ENCODE data around the gene UBE4B. TPM values are rescaled to one million over a fixed set of nuclear protein-coding genes. Genes with fewer than 3 reads are reported as not detected.

Gene UBE4B
- total RNA-seq, 1 donor: 73.1 TPM

GRCh38 chr1:10181154-10181553 lies 148.4 kb downstream of the UBE4B start:
- Histone ChIP-seq H2AFZ (ENCODE audit: low read length) (no peak overlapping the region), H3K27me3 (ENCODE audit: insufficient read depth, low read length) (no peaks in the 10 kb centered on the region), H3K9me3 (ENCODE audit: low read depth, low read length) (no peaks in the 10 kb centered on the region), H3K79me2 (ENCODE audit: insufficient read depth, low read length) (no peaks in the 10 kb centered on the region), H3K27ac (ENCODE audit: low read depth, low read length) (no peak overlapping the region), H3K4me1 (ENCODE audit: insufficient read depth, low read length) (no peaks in the 10 kb centered on the region), H3K36me3 (ENCODE audit: insufficient read depth, low read length) (peaks cover 20% of the 10 kb centered on the region), H4K20me1 (ENCODE audit: insufficient read depth, low read length) (no peaks in the 10 kb centered on the region), H3K4me2 (ENCODE audit: insufficient read depth, low read length) (no peak overlapping the region), H3K4me3 (ENCODE audit: insufficient read depth, low read length) (no peak overlapping the region)
- no peak for TF ChIP-seq CTCF (IDR thresholded peaks at IDR 0.05; ENCODE audit: extremely low read depth, low read depth, low read length)
- no peak for DNase-seq (ENCODE audit: insufficient read length, low spot score, missing footprints)

GRCh38 chr1:10185759-10186158 lies 153.0 kb downstream of the UBE4B start:
- Histone ChIP-seq H3K4me2 (ENCODE audit: insufficient read depth, low read length) (no peak overlapping the region), H3K27ac (ENCODE audit: low read depth, low read length) (no peak overlapping the region), H2AFZ (ENCODE audit: low read length) (no peak overlapping the region), H3K79me2 (ENCODE audit: insufficient read depth, low read length) (no peaks in the 10 kb centered on the region), H4K20me1 (ENCODE audit: insufficient read depth, low read length) (no peaks in the 10 kb centered on the region), H3K27me3 (ENCODE audit: insufficient read depth, low read length) (no peaks in the 10 kb centered on the region), H3K36me3 (ENCODE audit: insufficient read depth, low read length) (peaks cover 5% of the 10 kb centered on the region), H3K9me3 (ENCODE audit: low read depth, low read length) (no peaks in the 10 kb centered on the region), H3K4me3 (ENCODE audit: insufficient read depth, low read length) (no peak overlapping the region), H3K4me1 (ENCODE audit: insufficient read depth, low read length) (no peaks in the 10 kb centered on the region)
- DNase-seq (ENCODE audit: insufficient read length, low spot score, missing footprints): no peak
- TF ChIP-seq CTCF (IDR thresholded peaks at IDR 0.05; ENCODE audit: extremely low read depth, low read depth, low read length): no peak

GRCh38 chr1:10186331-10187025 lies 153.7 kb downstream of the UBE4B start:
- no peaks in the 10 kb centered on the region for H3K9me3 ChIP-seq (ENCODE audit: low read depth, low read length)
- no peak overlapping the region for H3K4me2 ChIP-seq (ENCODE audit: insufficient read depth, low read length)
- H3K79me2 ChIP-seq (ENCODE audit: insufficient read depth, low read length): no peaks in the 10 kb centered on the region
- TF ChIP-seq CTCF (IDR thresholded peaks at IDR 0.05; ENCODE audit: extremely low read depth, low read depth, low read length): no peak
- no peak overlapping the region for H2AFZ ChIP-seq (ENCODE audit: low read length)
- no peak for DNase-seq (ENCODE audit: insufficient read length, low spot score, missing footprints)
- no peaks in the 10 kb centered on the region for H3K36me3 ChIP-seq (ENCODE audit: insufficient read depth, low read length)
- H3K27me3 ChIP-seq (ENCODE audit: insufficient read depth, low read length): no peaks in the 10 kb centered on the region
- H3K4me3 ChIP-seq (ENCODE audit: insufficient read depth, low read length): no peak overlapping the region
- no peaks in the 10 kb centered on the region for H4K20me1 ChIP-seq (ENCODE audit: insufficient read depth, low read length)
- no peak overlapping the region for H3K27ac ChIP-seq (ENCODE audit: low read depth, low read length)
- H3K4me1 ChIP-seq (ENCODE audit: insufficient read depth, low read length): no peaks in the 10 kb centered on the region

GRCh38 chr1:10187026-10187334 lies 154.2 kb downstream of the UBE4B start:
- Histone ChIP-seq H3K9me3 (ENCODE audit: low read depth, low read length) (no peaks in the 10 kb centered on the region), H3K4me2 (ENCODE audit: insufficient read depth, low read length) (no peak overlapping the region), H3K4me3 (ENCODE audit: insufficient read depth, low read length) (no peak overlapping the region), H3K27ac (ENCODE audit: low read depth, low read length) (no peak overlapping the region), H4K20me1 (ENCODE audit: insufficient read depth, low read length) (no peaks in the 10 kb centered on the region), H3K27me3 (ENCODE audit: insufficient read depth, low read length) (no peaks in the 10 kb centered on the region), H3K4me1 (ENCODE audit: insufficient read depth, low read length) (no peaks in the 10 kb centered on the region), H2AFZ (ENCODE audit: low read length) (no peak overlapping the region), H3K36me3 (ENCODE audit: insufficient read depth, low read length) (no peaks in the 10 kb centered on the region), H3K79me2 (ENCODE audit: insufficient read depth, low read length) (no peaks in the 10 kb centered on the region)
- TF ChIP-seq CTCF (IDR thresholded peaks at IDR 0.05; ENCODE audit: extremely low read depth, low read depth, low read length): no peak
- DNase-seq (ENCODE audit: insufficient read length, low spot score, missing footprints): no peak

Data from osteoblast (primary cell).